ENCODE results near the gene GPHN. TPM values are rescaled to one million over a fixed set of nuclear protein-coding genes. Genes with fewer than 3 reads are reported as not detected.

GPHN gene
- total and polyA plus RNA-seq, 10 of the 15 experiments (the other 5 are each of a cell fraction or from before 2014, with no cell fraction given): 22.3 to 48.8 (median 33.1) TPM

DNA sequence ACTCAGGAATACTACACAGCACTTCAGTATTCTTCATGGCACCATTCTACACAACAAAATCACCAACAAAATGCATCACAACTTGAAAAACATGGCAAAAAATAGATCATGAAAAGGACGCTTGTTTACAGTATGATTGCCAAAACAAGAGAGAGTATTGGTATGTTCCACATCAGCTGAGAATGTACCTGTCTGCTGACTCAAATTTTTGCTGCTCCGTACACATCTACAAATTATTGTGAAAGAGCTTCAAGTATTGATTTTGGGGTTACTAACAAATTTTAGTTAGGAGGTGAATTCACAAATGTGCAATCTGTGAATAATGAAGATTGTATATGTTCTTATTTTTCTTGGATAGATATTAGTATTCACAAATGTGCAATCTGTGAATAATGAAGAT is 105.4 kb downstream of the GPHN start:
- intact Hi-C loops (cut with micrococcal nuclease; ENCODE audit: unreplicated experiment): no loop called here

More for the DNA sequence above, 105.4 kb downstream of the GPHN start:
- no peak overlapping the region for H3K4me3 ChIP-seq
- TF ChIP-seq SMC3 (IDR thresholded peaks at IDR 0.05; ENCODE audit: borderline replicate concordance, low read length) (no peak), KAT2A (conservative IDR thresholded peaks at IDR 0.05; ENCODE audit: control insufficient read depth, low read depth, low read length) (no peak), SMAD5 (IDR thresholded peaks at IDR 0.05; ENCODE audit: low read depth) (no peak), IKZF1 (conservative IDR thresholded peaks at IDR 0.05) (no peak), RBBP5 (conservative IDR thresholded peaks at IDR 0.05) (no peak), ATF7 (IDR thresholded peaks at IDR 0.05; ENCODE audit: low read depth) (no peak), ZNF274 (IDR thresholded peaks at IDR 0.05; ENCODE audit: insufficient read depth, insufficient read length) (no peak), NRF1 (conservative IDR thresholded peaks at IDR 0.05; ENCODE audit: low read depth, low read length) (no peak), CEBPB (IDR thresholded peaks at IDR 0.05; ENCODE audit: borderline replicate concordance in 1 of 2, low read depth in 2 of 2, low read length in 2 of 2) (no peak), IKZF2 (IDR thresholded peaks at IDR 0.05) (no peak), CREB1 (IDR thresholded peaks at IDR 0.05; ENCODE audit: low read depth) (no peak), BCL11A (IDR thresholded peaks at IDR 0.05; ENCODE audit: low read depth, low read length) (no peak), CHD1 (IDR thresholded peaks at IDR 0.05; ENCODE audit: low read depth, low read length) (no peak), BACH1 (IDR thresholded peaks at IDR 0.05; ENCODE audit: borderline replicate concordance) (no peak), POLR2AphosphoS2 (IDR thresholded peaks at IDR 0.05; ENCODE audit: low read depth, low read length) (no peak), SMARCA5 (IDR thresholded peaks at IDR 0.05) (no peak), SMAD1 (IDR thresholded peaks at IDR 0.05; ENCODE audit: low read depth, partially characterized antibody) (no peak)
- TF ChIP-seq, protein P1, sequence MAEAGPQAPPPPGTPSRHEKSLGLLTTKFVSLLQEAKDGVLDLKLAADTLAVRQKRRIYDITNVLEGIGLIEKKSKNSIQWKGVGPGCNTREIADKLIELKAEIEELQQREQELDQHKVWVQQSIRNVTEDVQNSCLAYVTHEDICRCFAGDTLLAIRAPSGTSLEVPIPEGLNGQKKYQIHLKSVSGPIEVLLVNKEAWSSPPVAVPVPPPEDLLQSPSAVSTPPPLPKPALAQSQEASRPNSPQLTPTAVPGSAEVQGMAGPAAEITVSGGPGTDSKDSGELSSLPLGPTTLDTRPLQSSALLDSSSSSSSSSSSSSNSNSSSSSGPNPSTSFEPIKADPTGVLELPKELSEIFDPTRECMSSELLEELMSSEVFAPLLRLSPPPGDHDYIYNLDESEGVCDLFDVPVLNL (IDR thresholded peaks at IDR 0.05; ENCODE audit: low read depth, low read length): no peak
- TF ChIP-seq, protein P2, sequence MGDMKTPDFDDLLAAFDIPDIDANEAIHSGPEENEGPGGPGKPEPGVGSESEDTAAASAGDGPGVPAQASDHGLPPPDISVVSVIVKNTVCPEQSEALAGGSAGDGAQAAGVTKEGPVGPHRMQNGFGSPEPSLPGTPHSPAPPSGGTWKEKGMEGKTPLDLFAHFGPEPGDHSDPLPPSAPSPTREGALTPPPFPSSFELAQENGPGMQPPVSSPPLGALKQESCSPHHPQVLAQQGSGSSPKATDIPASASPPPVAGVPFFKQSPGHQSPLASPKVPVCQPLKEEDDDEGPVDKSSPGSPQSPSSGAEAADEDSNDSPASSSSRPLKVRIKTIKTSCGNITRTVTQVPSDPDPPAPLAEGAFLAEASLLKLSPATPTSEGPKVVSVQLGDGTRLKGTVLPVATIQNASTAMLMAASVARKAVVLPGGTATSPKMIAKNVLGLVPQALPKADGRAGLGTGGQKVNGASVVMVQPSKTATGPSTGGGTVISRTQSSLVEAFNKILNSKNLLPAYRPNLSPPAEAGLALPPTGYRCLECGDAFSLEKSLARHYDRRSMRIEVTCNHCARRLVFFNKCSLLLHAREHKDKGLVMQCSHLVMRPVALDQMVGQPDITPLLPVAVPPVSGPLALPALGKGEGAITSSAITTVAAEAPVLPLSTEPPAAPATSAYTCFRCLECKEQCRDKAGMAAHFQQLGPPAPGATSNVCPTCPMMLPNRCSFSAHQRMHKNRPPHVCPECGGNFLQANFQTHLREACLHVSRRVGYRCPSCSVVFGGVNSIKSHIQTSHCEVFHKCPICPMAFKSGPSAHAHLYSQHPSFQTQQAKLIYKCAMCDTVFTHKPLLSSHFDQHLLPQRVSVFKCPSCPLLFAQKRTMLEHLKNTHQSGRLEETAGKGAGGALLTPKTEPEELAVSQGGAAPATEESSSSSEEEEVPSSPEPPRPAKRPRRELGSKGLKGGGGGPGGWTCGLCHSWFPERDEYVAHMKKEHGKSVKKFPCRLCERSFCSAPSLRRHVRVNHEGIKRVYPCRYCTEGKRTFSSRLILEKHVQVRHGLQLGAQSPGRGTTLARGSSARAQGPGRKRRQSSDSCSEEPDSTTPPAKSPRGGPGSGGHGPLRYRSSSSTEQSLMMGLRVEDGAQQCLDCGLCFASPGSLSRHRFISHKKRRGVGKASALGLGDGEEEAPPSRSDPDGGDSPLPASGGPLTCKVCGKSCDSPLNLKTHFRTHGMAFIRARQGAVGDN (IDR thresholded peaks at IDR 0.05): no peak
- TF ChIP-seq, protein P3, sequence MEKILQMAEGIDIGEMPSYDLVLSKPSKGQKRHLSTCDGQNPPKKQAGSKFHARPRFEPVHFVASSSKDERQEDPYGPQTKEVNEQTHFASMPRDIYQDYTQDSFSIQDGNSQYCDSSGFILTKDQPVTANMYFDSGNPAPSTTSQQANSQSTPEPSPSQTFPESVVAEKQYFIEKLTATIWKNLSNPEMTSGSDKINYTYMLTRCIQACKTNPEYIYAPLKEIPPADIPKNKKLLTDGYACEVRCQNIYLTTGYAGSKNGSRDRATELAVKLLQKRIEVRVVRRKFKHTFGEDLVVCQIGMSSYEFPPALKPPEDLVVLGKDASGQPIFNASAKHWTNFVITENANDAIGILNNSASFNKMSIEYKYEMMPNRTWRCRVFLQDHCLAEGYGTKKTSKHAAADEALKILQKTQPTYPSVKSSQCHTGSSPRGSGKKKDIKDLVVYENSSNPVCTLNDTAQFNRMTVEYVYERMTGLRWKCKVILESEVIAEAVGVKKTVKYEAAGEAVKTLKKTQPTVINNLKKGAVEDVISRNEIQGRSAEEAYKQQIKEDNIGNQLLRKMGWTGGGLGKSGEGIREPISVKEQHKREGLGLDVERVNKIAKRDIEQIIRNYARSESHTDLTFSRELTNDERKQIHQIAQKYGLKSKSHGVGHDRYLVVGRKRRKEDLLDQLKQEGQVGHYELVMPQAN (conservative IDR thresholded peaks at IDR 0.05): no peak
- BruUV-seq (replicated peaks): no TSS peak
- H3K27ac ChIP-seq (ENCODE audit: control insufficient read depth, insufficient read depth): no peak overlapping the region
- ATAC-seq (no peak), FAIRE-seq (no peak), DNase-seq (ENCODE audit: low read depth, low spot score) (no peak)
- SMC1A ChIA-PET (ENCODE audit: uncharacterized antibody, unreplicated experiment): interaction anchor here (1.1 to 1.5 kb wide), 3 partner anchors 11 to 211 kb away, joined by 3 to 5 read pairs (median 4); no protein-coding TSS in a partner anchor
- WGBS (ENCODE audit: insufficient coverage, insufficient replicate concordance, low lambda C conversion rate, missing lambda C conversion rate): 100% methylated on average over 2 of the region's 2 CpGs
- peaks cover 18% of the 10 kb centered on the region for H3K79me2 ChIP-seq (ENCODE audit: control insufficient read depth, insufficient read depth, low read length)
- H3K9me3 ChIP-seq (replicated peaks; ENCODE audit: control insufficient read depth, insufficient read depth, low read length): peaks cover 14% of the 10 kb centered on the region
- RAD21 ChIA-PET (ENCODE audit: unreplicated experiment): interaction anchor here (1.2 kb wide), 2 partner anchors 11 kb away, joined by 3 read pairs; no protein-coding TSS in a partner anchor
- H3K4me1 ChIP-seq (ENCODE audit: control insufficient read depth, insufficient read depth, low read length): no peaks in the 10 kb centered on the region
- H2AFZ ChIP-seq (ENCODE audit: control insufficient read depth, low read depth, low read length): no peak overlapping the region
- no peaks in the 10 kb centered on the region; a peak in 1 of 4 replicates for H3K36me3 ChIP-seq (ENCODE audit: control insufficient read depth in 2 of 2, insufficient read depth in 2 of 2, low read length in 1 of 2)
- CTCF ChIA-PET: interaction anchor here (1.4 kb wide), 1 partner anchor 11 kb away, joined by 5 read pairs; no protein-coding TSS in a partner anchor
- in situ Hi-C loops (cut with MboI): no loop called here
- no peaks in the 10 kb centered on the region for H3K27me3 ChIP-seq (replicated peaks in 1 of 2; ENCODE audit: control insufficient read depth in 2 of 2, insufficient read depth in 2 of 2, low read length in 1 of 2)
- no peaks in the 10 kb centered on the region for H4K20me1 ChIP-seq (ENCODE audit: control insufficient read depth, insufficient read depth)
- no peak overlapping the region for H3K4me2 ChIP-seq (ENCODE audit: control insufficient read depth, insufficient read depth)
- H3K9ac ChIP-seq (ENCODE audit: control insufficient read depth, insufficient read depth, low read length): no peak overlapping the region
- POLR2A ChIA-PET: no interaction called here
